IPS-18a (cell line): ENCODE results near the gene UNC5C.

ENCODE experiments used
- H3K27ac ChIP-seq: one replicate; pipeline ENCODE4 v1.5.1; 2013; ENCODE audit warnings: low read length
- H3K27me3 ChIP-seq: one replicate; pipeline ENCODE4 v1.6.1; 2013; ENCODE audit warnings: mild to moderate bottlenecking, low read length; ENCODE audit not compliant: control insufficient read depth, insufficient read depth
- H3K36me3 ChIP-seq: one replicate; pipeline ENCODE4 v1.6.1; 2013; ENCODE audit warnings: low read depth, low read length; ENCODE audit not compliant: control insufficient read depth
- H3K4me1 ChIP-seq: one replicate; pipeline ENCODE4 v1.6.1; 2013; ENCODE audit warnings: low read depth, low read length; ENCODE audit not compliant: control insufficient read depth
- H3K4me3 ChIP-seq: one replicate; pipeline ENCODE4 v1.5.1; 2013; ENCODE audit warnings: low read length
- H3K9ac ChIP-seq: one replicate; pipeline ENCODE4 v1.6.1; 2013; ENCODE audit warnings: mild to moderate bottlenecking, low read length, moderate library complexity
- H3K9me3 ChIP-seq: one replicate; pipeline ENCODE4 v1.6.1; 2013; ENCODE audit warnings: low read depth, low read length; ENCODE audit not compliant: control insufficient read depth

The UNC5C gene

GRCh38 chr4:95255396-95256107 is 293.2 kb downstream of the UNC5C start:
- Histone ChIP-seq H3K4me3 (no peak overlapping the region), H3K27ac (no peak overlapping the region), H3K36me3 (no peaks in the 10 kb centered on the region), H3K4me1 (no peaks in the 10 kb centered on the region), H3K9me3 (no peaks in the 10 kb centered on the region), H3K27me3 (no peaks in the 10 kb centered on the region), H3K9ac (no peak overlapping the region)

- H3K9ac ChIP-seq: no peak overlapping the region
- no peak overlapping the region for H3K27ac ChIP-seq
- H3K27me3 ChIP-seq: no peaks in the 10 kb centered on the region
- no peaks in the 10 kb centered on the region for H3K9me3 ChIP-seq
- peaks cover 3% of the 10 kb centered on the region for H3K4me1 ChIP-seq
- H3K4me3 ChIP-seq: no peak overlapping the region
- H3K36me3 ChIP-seq: no peaks in the 10 kb centered on the region
Measured at GRCh38 chr4:95251568-95251967, 297.2 kb downstream of the UNC5C start.

GRCh38 chr4:95250544-95251137 is 298.1 kb downstream of the UNC5C start:
- Histone ChIP-seq H3K4me1 (peaks cover 3% of the 10 kb centered on the region), H3K27me3 (no peaks in the 10 kb centered on the region), H3K27ac (no peak overlapping the region), H3K9me3 (no peaks in the 10 kb centered on the region), H3K4me3 (no peak overlapping the region), H3K36me3 (no peaks in the 10 kb centered on the region), H3K9ac (no peak overlapping the region)

GRCh38 chr4:95249426-95250021 is 299.2 kb downstream of the UNC5C start:
- no peak overlapping the region for H3K4me3 ChIP-seq
- no peak overlapping the region for H3K9ac ChIP-seq
- no peaks in the 10 kb centered on the region for H3K27me3 ChIP-seq
- no peaks in the 10 kb centered on the region for H3K9me3 ChIP-seq
- no peaks in the 10 kb centered on the region for H3K36me3 ChIP-seq
- H3K4me1 ChIP-seq: peaks cover 3% of the 10 kb centered on the region
- no peak overlapping the region for H3K27ac ChIP-seq

GRCh38 chr4:95248720-95249425 is 299.9 kb downstream of the UNC5C start:
- Histone ChIP-seq H3K9me3 (no peaks in the 10 kb centered on the region), H3K36me3 (no peaks in the 10 kb centered on the region), H3K4me3 (no peak overlapping the region), H3K27ac (no peak overlapping the region), H3K9ac (no peak overlapping the region), H3K27me3 (no peaks in the 10 kb centered on the region), H3K4me1 (peaks cover 3% of the 10 kb centered on the region)

GRCh38 chr4:95243892-95244291 is 304.9 kb downstream of the UNC5C start:
- no peak overlapping the region for H3K9ac ChIP-seq
- H3K4me3 ChIP-seq: no peak overlapping the region
- H3K36me3 ChIP-seq: no peaks in the 10 kb centered on the region
- no peaks in the 10 kb centered on the region for H3K27me3 ChIP-seq
- no peaks in the 10 kb centered on the region for H3K9me3 ChIP-seq
- no peak overlapping the region for H3K27ac ChIP-seq
- H3K4me1 ChIP-seq: peaks cover 3% of the 10 kb centered on the region

GRCh38 chr4:95238554-95238953 is 310.2 kb downstream of the UNC5C start:
- H3K27me3 ChIP-seq: no peaks in the 10 kb centered on the region
- no peaks in the 10 kb centered on the region for H3K9me3 ChIP-seq
- H3K4me1 ChIP-seq: no peaks in the 10 kb centered on the region
- no peaks in the 10 kb centered on the region for H3K36me3 ChIP-seq
- H3K9ac ChIP-seq: no peak overlapping the region
- H3K27ac ChIP-seq: no peak overlapping the region
- no peak overlapping the region for H3K4me3 ChIP-seq

GRCh38 chr4:95232358-95233156 is 316.2 kb downstream of the UNC5C start:
- Histone ChIP-seq H3K4me3 (no peak overlapping the region), H3K9me3 (no peaks in the 10 kb centered on the region), H3K27ac (no peak overlapping the region), H3K27me3 (no peaks in the 10 kb centered on the region), H3K9ac (no peak overlapping the region), H3K4me1 (no peaks in the 10 kb centered on the region), H3K36me3 (no peaks in the 10 kb centered on the region)

GRCh38 chr4:95231681-95232080 is 317.1 kb downstream of the UNC5C start:
- Histone ChIP-seq H3K4me3 (no peak overlapping the region), H3K4me1 (no peaks in the 10 kb centered on the region), H3K27me3 (no peaks in the 10 kb centered on the region), H3K36me3 (no peaks in the 10 kb centered on the region), H3K9me3 (no peaks in the 10 kb centered on the region), H3K9ac (no peak overlapping the region), H3K27ac (no peak overlapping the region)

- H3K36me3 ChIP-seq: no peaks in the 10 kb centered on the region
- no peak overlapping the region for H3K27ac ChIP-seq
- no peak overlapping the region for H3K9ac ChIP-seq
- no peaks in the 10 kb centered on the region for H3K9me3 ChIP-seq
- no peaks in the 10 kb centered on the region for H3K27me3 ChIP-seq
- H3K4me3 ChIP-seq: no peak overlapping the region
- no peaks in the 10 kb centered on the region for H3K4me1 ChIP-seq
Measured at GRCh38 chr4:95225849-95226248, 322.9 kb downstream of the UNC5C start.

- Histone ChIP-seq H3K4me1 (no peaks in the 10 kb centered on the region), H3K36me3 (no peaks in the 10 kb centered on the region), H3K4me3 (no peak overlapping the region), H3K27ac (no peak overlapping the region), H3K27me3 (no peaks in the 10 kb centered on the region), H3K9ac (no peak overlapping the region), H3K9me3 (no peaks in the 10 kb centered on the region)
Measured at GRCh38 chr4:95224402-95224801, 324.4 kb downstream of the UNC5C start.
